ENCODE data around the gene PNPLA6. TPM values are rescaled to one million over a fixed set of nuclear protein-coding genes. Genes with fewer than 3 reads are reported as not detected.
A peak's percentile ranks its signal among the peaks of the same experiment; 100 is the strongest.

The PNPLA6 gene
- total and polyA plus RNA-seq, 2 experiments from 2014 or later: 66.6 to 135 TPM

DNA sequence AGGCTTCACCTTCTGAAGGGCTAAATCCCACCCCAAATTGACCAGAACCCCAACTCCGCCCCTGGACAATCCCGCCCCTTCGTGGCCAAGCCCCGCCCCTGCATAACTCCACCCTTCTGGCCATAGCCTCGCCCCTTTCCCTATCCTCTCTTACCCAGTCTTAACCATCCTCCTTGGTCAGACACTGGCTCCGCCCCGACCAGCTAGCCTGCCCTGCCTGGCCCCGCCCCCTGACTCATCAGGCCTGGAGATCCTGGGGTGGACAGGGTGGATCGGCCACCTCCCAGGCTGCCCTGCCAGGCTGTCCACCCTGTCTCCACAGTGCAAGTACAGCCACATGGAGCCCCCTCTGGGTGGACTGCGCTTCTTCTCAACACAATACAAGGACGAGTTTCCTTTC lies 27.6 kb upstream of the PNPLA6 start (continued):
- TF ChIP-seq, protein P1, sequence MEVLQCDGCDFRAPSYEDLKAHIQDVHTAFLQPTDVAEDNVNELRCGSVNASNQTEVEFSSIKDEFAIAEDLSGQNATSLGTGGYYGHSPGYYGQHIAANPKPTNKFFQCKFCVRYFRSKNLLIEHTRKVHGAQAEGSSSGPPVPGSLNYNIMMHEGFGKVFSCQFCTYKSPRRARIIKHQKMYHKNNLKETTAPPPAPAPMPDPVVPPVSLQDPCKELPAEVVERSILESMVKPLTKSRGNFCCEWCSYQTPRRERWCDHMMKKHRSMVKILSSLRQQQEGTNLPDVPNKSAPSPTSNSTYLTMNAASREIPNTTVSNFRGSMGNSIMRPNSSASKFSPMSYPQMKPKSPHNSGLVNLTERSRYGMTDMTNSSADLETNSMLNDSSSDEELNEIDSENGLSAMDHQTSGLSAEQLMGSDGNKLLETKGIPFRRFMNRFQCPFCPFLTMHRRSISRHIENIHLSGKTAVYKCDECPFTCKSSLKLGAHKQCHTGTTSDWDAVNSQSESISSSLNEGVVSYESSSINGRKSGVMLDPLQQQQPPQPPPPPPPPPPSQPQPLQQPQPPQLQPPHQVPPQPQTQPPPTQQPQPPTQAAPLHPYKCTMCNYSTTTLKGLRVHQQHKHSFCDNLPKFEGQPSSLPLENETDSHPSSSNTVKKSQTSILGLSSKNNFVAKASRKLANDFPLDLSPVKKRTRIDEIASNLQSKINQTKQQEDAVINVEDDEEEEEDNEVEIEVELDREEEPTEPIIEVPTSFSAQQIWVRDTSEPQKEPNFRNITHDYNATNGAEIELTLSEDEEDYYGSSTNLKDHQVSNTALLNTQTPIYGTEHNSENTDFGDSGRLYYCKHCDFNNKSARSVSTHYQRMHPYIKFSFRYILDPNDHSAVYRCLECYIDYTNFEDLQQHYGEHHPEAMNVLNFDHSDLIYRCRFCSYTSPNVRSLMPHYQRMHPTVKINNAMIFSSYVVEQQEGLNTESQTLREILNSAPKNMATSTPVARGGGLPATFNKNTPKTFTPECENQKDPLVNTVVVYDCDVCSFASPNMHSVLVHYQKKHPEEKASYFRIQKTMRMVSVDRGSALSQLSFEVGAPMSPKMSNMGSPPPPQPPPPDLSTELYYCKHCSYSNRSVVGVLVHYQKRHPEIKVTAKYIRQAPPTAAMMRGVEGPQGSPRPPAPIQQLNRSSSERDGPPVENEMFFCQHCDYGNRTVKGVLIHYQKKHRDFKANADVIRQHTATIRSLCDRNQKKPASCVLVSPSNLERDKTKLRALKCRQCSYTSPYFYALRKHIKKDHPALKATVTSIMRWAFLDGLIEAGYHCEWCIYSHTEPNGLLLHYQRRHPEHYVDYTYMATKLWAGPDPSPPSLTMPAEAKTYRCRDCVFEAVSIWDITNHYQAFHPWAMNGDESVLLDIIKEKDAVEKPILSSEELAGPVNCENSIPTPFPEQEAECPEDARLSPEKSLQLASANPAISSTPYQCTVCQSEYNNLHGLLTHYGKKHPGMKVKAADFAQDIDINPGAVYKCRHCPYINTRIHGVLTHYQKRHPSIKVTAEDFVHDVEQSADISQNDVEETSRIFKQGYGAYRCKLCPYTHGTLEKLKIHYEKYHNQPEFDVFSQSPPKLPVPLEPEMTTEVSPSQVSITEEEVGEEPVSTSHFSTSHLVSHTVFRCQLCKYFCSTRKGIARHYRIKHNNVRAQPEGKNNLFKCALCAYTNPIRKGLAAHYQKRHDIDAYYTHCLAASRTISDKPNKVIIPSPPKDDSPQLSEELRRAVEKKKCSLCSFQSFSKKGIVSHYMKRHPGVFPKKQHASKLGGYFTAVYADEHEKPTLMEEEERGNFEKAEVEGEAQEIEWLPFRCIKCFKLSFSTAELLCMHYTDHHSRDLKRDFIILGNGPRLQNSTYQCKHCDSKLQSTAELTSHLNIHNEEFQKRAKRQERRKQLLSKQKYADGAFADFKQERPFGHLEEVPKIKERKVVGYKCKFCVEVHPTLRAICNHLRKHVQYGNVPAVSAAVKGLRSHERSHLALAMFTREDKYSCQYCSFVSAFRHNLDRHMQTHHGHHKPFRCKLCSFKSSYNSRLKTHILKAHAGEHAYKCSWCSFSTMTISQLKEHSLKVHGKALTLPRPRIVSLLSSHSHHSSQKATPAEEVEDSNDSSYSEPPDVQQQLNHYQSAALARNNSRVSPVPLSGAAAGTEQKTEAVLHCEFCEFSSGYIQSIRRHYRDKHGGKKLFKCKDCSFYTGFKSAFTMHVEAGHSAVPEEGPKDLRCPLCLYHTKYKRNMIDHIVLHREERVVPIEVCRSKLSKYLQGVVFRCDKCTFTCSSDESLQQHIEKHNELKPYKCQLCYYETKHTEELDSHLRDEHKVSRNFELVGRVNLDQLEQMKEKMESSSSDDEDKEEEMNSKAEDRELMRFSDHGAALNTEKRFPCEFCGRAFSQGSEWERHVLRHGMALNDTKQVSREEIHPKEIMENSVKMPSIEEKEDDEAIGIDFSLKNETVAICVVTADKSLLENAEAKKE (CRISPR knock-in tag; IDR thresholded peaks at IDR 0.05): no peak
- TF ChIP-seq ZNF331 (CRISPR knock-in tag; IDR thresholded peaks at IDR 0.05; ENCODE audit: low read depth): no peak
- TF ChIP-seq, protein P2, sequence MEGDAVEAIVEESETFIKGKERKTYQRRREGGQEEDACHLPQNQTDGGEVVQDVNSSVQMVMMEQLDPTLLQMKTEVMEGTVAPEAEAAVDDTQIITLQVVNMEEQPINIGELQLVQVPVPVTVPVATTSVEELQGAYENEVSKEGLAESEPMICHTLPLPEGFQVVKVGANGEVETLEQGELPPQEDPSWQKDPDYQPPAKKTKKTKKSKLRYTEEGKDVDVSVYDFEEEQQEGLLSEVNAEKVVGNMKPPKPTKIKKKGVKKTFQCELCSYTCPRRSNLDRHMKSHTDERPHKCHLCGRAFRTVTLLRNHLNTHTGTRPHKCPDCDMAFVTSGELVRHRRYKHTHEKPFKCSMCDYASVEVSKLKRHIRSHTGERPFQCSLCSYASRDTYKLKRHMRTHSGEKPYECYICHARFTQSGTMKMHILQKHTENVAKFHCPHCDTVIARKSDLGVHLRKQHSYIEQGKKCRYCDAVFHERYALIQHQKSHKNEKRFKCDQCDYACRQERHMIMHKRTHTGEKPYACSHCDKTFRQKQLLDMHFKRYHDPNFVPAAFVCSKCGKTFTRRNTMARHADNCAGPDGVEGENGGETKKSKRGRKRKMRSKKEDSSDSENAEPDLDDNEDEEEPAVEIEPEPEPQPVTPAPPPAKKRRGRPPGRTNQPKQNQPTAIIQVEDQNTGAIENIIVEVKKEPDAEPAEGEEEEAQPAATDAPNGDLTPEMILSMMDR (conservative IDR thresholded peaks at IDR 0.05; ENCODE audit: low read depth in 2 of 2): no peak

DNA sequence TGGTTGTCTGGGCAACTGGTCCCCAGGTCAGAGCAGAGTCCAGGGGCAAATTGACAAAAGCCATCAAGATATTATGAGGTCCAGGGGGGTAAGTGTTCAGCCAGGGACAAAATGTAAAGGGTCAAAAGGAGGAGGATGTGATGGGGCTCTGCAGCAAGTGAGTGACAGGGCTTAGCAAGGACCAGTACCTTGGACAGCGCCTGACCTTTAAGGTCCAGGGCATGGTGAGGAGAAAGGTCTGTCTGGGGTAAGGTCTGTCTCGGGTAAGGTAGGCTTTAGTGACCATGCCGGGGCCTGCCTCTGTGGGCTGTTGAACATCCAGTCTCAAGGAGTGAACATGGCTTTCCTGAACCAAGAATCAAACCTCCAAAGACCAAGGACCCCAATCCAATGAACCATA lies 25.9 kb upstream of the PNPLA6 start:
- Mint-ChIP-seq H3K9me3 (no peaks in the 10 kb centered on the region), H3K27ac (no peak overlapping the region), H3K27me3 (ENCODE audit: insufficient read depth, low read depth, poor library complexity) (peaks cover 21% of the 10 kb centered on the region), H3K4me1 (peaks cover 16% of the 10 kb centered on the region), H3K4me3 (no peak overlapping the region; the same call in 2 of the 3 replicates), H3K36me3 (ENCODE audit: low read depth) (no peaks in the 10 kb centered on the region)
- no peak overlapping the region for H3K4me3 ChIP-seq
- DNase-seq (ENCODE audit: low spot score) (peak; percentile 80), ATAC-seq (no peak)
- H3K36me3 ChIP-seq (ENCODE audit: insufficient read depth): no peaks in the 10 kb centered on the region
- H3K27ac ChIP-seq (ENCODE audit: low read depth): no peak overlapping the region
- H3K79me2 ChIP-seq (replicated peaks; ENCODE audit: insufficient read depth): no peaks in the 10 kb centered on the region
- no peak overlapping the region for H2AFZ ChIP-seq
- H3K4me1 ChIP-seq (ENCODE audit: insufficient read depth): peaks cover 15% of the 10 kb centered on the region
- H3K27me3 ChIP-seq (ENCODE audit: insufficient read depth): no peaks in the 10 kb centered on the region; the same call in 1 of the 2 replicates
- H3F3A ChIP-seq (replicated peaks; ENCODE audit: low read depth): peaks cover 10% of the 10 kb centered on the region; the same call in 1 of the 2 replicates
- H4K20me1 ChIP-seq (replicated peaks; ENCODE audit: insufficient read depth): no peaks in the 10 kb centered on the region
- H3K4me2 ChIP-seq: no peak overlapping the region
- peaks cover 3% of the 10 kb centered on the region; the same call in 1 of the 2 replicates for H3K9me2 ChIP-seq (ENCODE audit: insufficient read depth)
- TF ChIP-seq CREB1 (CRISPR knock-in tag; IDR thresholded peaks at IDR 0.05; ENCODE audit: low read depth): no peak
- TF ChIP-seq JUNB (IDR thresholded peaks at IDR 0.05; ENCODE audit: unreplicated experiment): no peak
- TF ChIP-seq, protein P3, sequence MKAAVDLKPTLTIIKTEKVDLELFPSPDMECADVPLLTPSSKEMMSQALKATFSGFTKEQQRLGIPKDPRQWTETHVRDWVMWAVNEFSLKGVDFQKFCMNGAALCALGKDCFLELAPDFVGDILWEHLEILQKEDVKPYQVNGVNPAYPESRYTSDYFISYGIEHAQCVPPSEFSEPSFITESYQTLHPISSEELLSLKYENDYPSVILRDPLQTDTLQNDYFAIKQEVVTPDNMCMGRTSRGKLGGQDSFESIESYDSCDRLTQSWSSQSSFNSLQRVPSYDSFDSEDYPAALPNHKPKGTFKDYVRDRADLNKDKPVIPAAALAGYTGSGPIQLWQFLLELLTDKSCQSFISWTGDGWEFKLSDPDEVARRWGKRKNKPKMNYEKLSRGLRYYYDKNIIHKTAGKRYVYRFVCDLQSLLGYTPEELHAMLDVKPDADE (IDR thresholded peaks at IDR 0.05): no peak
- no peak for TF ChIP-seq NANOG (IDR thresholded peaks at IDR 0.05; ENCODE audit: borderline replicate concordance)
